ENCODE results near the gene STX8.

Gene STX8

GRCh38 chr17:9212376-9213302 is 363.0 kb downstream of the STX8 start:
- FAIRE-seq = no peak
- no peak for DNase-seq (ENCODE audit: low spot score)

GRCh38 chr17:9211133-9211765 is 364.4 kb downstream of the STX8 start:
- DNase-seq (ENCODE audit: low spot score) (no peak), FAIRE-seq (no peak)

GRCh38 chr17:9209781-9210370 is 365.7 kb downstream of the STX8 start:
- no peak for FAIRE-seq

GRCh38 chr17:9209347-9209746 is 366.3 kb downstream of the STX8 start:
- DNase-seq (ENCODE audit: low spot score) (no peak), FAIRE-seq (no peak)

More at GRCh38 chr17:9209781-9210370, 365.7 kb downstream of the STX8 start:
- no peak for DNase-seq (ENCODE audit: low spot score)

GRCh38 chr17:9208381-9209105 is 367.1 kb downstream of the STX8 start:
- FAIRE-seq = no peak
- DNase-seq (ENCODE audit: low spot score) = no peak

GRCh38 chr17:9206741-9207332 is 368.8 kb downstream of the STX8 start:
- no peak for DNase-seq (ENCODE audit: low spot score)

GRCh38 chr17:9206410-9206703 is 369.3 kb downstream of the STX8 start:
- no peak for FAIRE-seq

More at GRCh38 chr17:9206741-9207332, 368.8 kb downstream of the STX8 start:
- FAIRE-seq = no peak

GRCh38 chr17:9205520-9206409 is 369.9 kb downstream of the STX8 start:
- FAIRE-seq (no peak), DNase-seq (ENCODE audit: low spot score) (no peak)

More at GRCh38 chr17:9206410-9206703, 369.3 kb downstream of the STX8 start:
- DNase-seq (ENCODE audit: low spot score) = no peak

- no peak for FAIRE-seq
- DNase-seq (ENCODE audit: low spot score) = no peak
Observed at GRCh38 chr17:9204637-9205329, 370.8 kb downstream of the STX8 start.

GRCh38 chr17:9203771-9204425 is 371.7 kb downstream of the STX8 start:
- DNase-seq (ENCODE audit: low spot score) (no peak), FAIRE-seq (no peak)

- DNase-seq (ENCODE audit: low spot score) = no peak
- FAIRE-seq = no peak
Observed at GRCh38 chr17:9202532-9202931, 373.1 kb downstream of the STX8 start.

GRCh38 chr17:9200699-9201359 is 374.8 kb downstream of the STX8 start:
- FAIRE-seq (no peak), DNase-seq (ENCODE audit: low spot score) (no peak)
